Smooth muscle cell (in vitro differentiated cells): Measurements from ENCODE around the gene AQP1. TPM values are rescaled to one million over a fixed set of nuclear protein-coding genes. Genes with fewer than 3 reads are reported as not detected.

Experiments
- DNase-seq: peaks from one replicate; lab custom pipeline; 2025; ENCODE audit not compliant: unreplicated experiment; lab: John Stamatoyannopoulos, UW
- H2AFZ ChIP-seq: fragments of 200-600 bp; sonication (generic); 2 replicates; pipeline ENCODE4 v1.6.0; 2016; ENCODE audit warnings: antibody characterized with exemption, low read depth, mild to moderate bottlenecking
- H3F3A ChIP-seq: fragments of 200-600 bp; sonication (generic); 2 replicates; pipeline ENCODE4 v1.6.0; 2017; ENCODE audit warnings: antibody characterized with exemption, low read depth
- H3K27ac ChIP-seq: fragments of 200-600 bp; sonication (generic); 2 replicates; pipeline ENCODE4 v1.5.1; 2016; ENCODE audit warnings: low read depth, mild to moderate bottlenecking
- H3K27me3 ChIP-seq: fragments of 200-600 bp; sonication (generic); 2 replicates; pipeline ENCODE4 v1.6.1; 2016; ENCODE audit warnings: low read depth, mild to moderate bottlenecking
- H3K36me3 ChIP-seq: fragments of 200-600 bp; sonication (generic); 2 replicates; pipeline ENCODE4 v1.5.1; 2016; ENCODE audit warnings: low read depth
- H3K4me1 ChIP-seq: fragments of 200-600 bp; sonication (generic); 2 replicates; pipeline ENCODE4 v1.5.1; 2016; ENCODE audit warnings: low read depth
- H3K4me2 ChIP-seq: fragments of 200-600 bp; sonication (generic); 2 replicates; pipeline ENCODE4 v1.6.0; 2016; ENCODE audit warnings: mild to moderate bottlenecking
- H3K4me3 ChIP-seq: fragments of 200-600 bp; sonication (generic); 2 replicates; pipeline ENCODE4 v1.5.1; 2016; ENCODE audit warnings: mild to moderate bottlenecking
- H3K79me2 ChIP-seq: fragments of 200-600 bp; sonication (generic); 2 replicates; pipeline ENCODE4 v1.6.0; 2016; ENCODE audit warnings: low read depth, mild to moderate bottlenecking
- H3K9ac ChIP-seq: fragments of 200-600 bp; sonication (generic); 2 replicates; pipeline ENCODE4 v1.6.0; 2016; ENCODE audit warnings: low read depth
- H3K9me3 ChIP-seq: fragments of 200-600 bp; sonication (generic); replicated peaks from 2 replicates; pipeline ENCODE4 v1.5.1; 2016; ENCODE audit warnings: low read depth
- H4K20me1 ChIP-seq: fragments of 200-600 bp; sonication (generic); 2 replicates; pipeline ENCODE4 v1.6.0; 2016; ENCODE audit warnings: low read depth
- WGBS: methylation state at CpG from one replicate; pipeline ENCODE4 v1.1.7; 2016; ENCODE audit warnings: low lambda C conversion rate; 5-methylcytosine and 5-hydroxymethylcytosine counted together
- polyA plus RNA-seq: library from polyadenylated mRNA; unstranded; fragments of >200 nt; fragmentation: Nextera tagmentation; extraction: Ambion mirVana; gene quantifications from 2 replicates; pipeline ENCODE4 v1.2.1, GENCODE V29; 2016
- total RNA-seq: library from RNA; depleted of rRNA; stranded (reverse); fragments of >200 nt; gene quantifications from 2 replicates; pipeline ENCODE4 v1.2.3, GENCODE V29; 2014
- TF ChIP-seq, protein P1 (sequence below): fragments of 200-600 bp; sonication (generic); IDR thresholded peaks from 2 replicates; pipeline ENCODE4 v1.5.1; 2017; ENCODE audit warnings: borderline replicate concordance, mild to moderate bottlenecking, antibody characterized with exemption; ENCODE audit not compliant: insufficient read depth, poor library complexity, severe bottlenecking

Gene AQP1
- total and polyA plus RNA-seq, 2 experiments from 2014 or later, result 2,330 to 2,747 TPM

DNA sequence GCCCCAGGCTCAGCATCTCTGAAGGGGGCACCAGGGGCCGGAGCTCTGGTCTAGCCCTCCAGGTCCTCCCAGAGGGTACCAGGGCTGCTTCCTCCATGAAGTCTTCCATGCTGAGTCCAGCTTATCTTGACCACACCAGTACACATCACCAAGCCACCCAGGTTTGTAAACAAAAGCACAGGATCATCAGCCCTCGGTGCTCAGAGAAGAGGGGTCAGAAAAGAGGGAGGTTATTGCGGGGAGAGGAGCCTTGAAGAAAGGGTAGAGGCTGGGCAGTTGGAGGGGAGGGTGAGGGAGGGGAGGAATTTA is 23.9 kb downstream of the AQP1 start:
- Histone ChIP-seq H3K36me3 (no peaks in the 10 kb centered on the region), H3K4me1 (peaks cover 18% of the 10 kb centered on the region), H3K4me3 (no peak overlapping the region), H4K20me1 (no peaks in the 10 kb centered on the region), H3K9ac (no peak overlapping the region), H3K9me3 (no peaks in the 10 kb centered on the region), H3F3A (peaks cover 8% of the 10 kb centered on the region), H3K4me2 (no peak overlapping the region), H3K79me2 (no peaks in the 10 kb centered on the region), H3K27ac (no peak overlapping the region), H2AFZ (no peak overlapping the region), H3K27me3 (peaks cover 9% of the 10 kb centered on the region)
- WGBS, result 91% methylated on average over 3 of the region's 3 CpGs
- TF ChIP-seq, protein P1, sequence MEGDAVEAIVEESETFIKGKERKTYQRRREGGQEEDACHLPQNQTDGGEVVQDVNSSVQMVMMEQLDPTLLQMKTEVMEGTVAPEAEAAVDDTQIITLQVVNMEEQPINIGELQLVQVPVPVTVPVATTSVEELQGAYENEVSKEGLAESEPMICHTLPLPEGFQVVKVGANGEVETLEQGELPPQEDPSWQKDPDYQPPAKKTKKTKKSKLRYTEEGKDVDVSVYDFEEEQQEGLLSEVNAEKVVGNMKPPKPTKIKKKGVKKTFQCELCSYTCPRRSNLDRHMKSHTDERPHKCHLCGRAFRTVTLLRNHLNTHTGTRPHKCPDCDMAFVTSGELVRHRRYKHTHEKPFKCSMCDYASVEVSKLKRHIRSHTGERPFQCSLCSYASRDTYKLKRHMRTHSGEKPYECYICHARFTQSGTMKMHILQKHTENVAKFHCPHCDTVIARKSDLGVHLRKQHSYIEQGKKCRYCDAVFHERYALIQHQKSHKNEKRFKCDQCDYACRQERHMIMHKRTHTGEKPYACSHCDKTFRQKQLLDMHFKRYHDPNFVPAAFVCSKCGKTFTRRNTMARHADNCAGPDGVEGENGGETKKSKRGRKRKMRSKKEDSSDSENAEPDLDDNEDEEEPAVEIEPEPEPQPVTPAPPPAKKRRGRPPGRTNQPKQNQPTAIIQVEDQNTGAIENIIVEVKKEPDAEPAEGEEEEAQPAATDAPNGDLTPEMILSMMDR, result no peak
- DNase-seq, result no peak

DNA sequence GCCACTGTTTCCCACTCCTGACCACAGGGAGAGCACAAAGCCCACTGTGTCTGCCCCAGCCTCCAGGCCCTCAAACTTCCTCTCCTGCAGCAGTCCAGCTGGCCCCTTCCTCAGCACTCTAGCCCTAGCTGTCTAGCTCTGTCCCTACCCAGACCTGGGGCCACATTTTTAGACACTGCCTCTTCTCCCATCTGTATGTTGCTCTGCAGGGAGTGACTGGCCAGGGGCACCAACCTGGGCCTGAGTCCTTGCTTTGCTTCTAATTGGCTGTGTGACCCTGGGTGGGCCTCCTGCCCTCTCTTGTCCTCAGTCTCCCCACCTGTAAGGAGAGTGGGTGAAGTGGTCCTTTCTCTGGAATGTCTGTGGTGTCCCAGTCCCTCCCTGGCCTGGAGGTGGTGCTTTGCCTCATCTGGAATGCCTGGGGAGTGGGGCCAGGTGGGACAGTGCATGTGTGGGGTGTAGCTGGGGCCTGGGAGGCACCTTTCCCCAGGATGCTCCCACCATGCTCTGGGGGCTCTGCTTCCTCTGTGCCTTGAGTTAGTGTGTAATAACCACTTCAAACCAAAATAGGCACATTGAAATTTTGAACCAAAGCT is 25.1 kb downstream of the AQP1 start:
- Histone ChIP-seq H3K9ac (no peak overlapping the region), H2AFZ (no peak overlapping the region), H3K36me3 (no peaks in the 10 kb centered on the region), H3K4me2 (no peak overlapping the region), H3K9me3 (no peaks in the 10 kb centered on the region), H3K4me1 (peaks cover 17% of the 10 kb centered on the region), H3K4me3 (no peak overlapping the region), H3F3A (no peaks in the 10 kb centered on the region), H4K20me1 (no peaks in the 10 kb centered on the region), H3K79me2 (no peaks in the 10 kb centered on the region), H3K27ac (no peak overlapping the region), H3K27me3 (peaks cover 21% of the 10 kb centered on the region)
- no peak for DNase-seq
- TF ChIP-seq, protein P1, result no peak

DNA sequence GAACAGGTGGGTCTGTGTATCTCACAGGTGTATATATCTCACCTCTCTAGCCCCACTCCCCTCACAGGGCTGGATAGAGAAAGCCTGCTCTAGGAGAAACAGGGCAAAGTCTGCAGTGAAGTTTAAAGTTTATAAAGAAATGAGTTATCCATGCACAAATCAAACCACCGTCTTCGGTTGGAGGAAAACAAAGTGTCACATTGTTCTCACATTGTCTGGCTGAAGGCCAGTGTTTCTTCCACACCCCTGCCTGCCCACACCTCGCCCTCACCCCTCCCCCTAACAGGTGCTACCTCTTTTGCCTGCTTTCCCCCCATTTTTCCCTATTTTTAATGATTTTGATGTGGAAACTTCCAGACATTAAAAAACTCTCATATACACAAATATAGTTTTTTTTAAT is 25.8 kb downstream of the AQP1 start:
- Histone ChIP-seq H3K4me2 (no peak overlapping the region), H3K9me3 (no peaks in the 10 kb centered on the region), H3K36me3 (no peaks in the 10 kb centered on the region), H3K27ac (no peak overlapping the region), H3K79me2 (no peaks in the 10 kb centered on the region), H3K4me1 (peaks cover 11% of the 10 kb centered on the region), H3K4me3 (no peak overlapping the region), H4K20me1 (no peaks in the 10 kb centered on the region), H3K9ac (no peak overlapping the region), H2AFZ (no peak overlapping the region), H3K27me3 (peaks cover 23% of the 10 kb centered on the region), H3F3A (no peaks in the 10 kb centered on the region)
- DNase-seq, result no peak
- 94% methylated on average over 3 of the region's 3 CpGs for WGBS
- TF ChIP-seq, protein P1, result no peak
